GM12878 (cell line): ENCODE data around the gene AFAP1. TPM values are rescaled to one million over a fixed set of nuclear protein-coding genes. Genes with fewer than 3 reads are reported as not detected.

Experiments
- ATAC-seq: fragments of 200-7000 bp; cut with Tn5 transposase; 3 replicates; pipeline ENCODE4 v1.9.1; 2020; ENCODE audit warnings: mild to moderate bottlenecking, moderate library complexity
- BruUV-seq: library from RNA; stranded (reverse); fragments of 400-500 nt; replicated peaks from 2 replicates; lab custom pipeline; 2021; lab: Mats Ljungman, UMichigan
- CTCF ChIA-PET: fragments of 300-600 bp; sonication (Branson Sonifier 250); formaldehyde crosslinking; extraction: SDS; loops from one replicate; lab custom pipeline; 2021; ENCODE audit warnings: inconsistent platforms; lab: Yijun Ruan, JAX
- POLR2A ChIA-PET: fragments of 350-600 bp; formaldehyde crosslinking; extraction: SDS; loops from one replicate; lab custom pipeline; 2021; ENCODE audit warnings: inconsistent platforms; lab: Charles Lee
- RAD21 ChIA-PET: fragments of 300-600 bp; sonication (Branson Sonifier 250); formaldehyde crosslinking; loops from one replicate; lab custom pipeline; 2023; ENCODE audit warnings: antibody characterized with exemption; ENCODE audit not compliant: unreplicated experiment; lab: Charles Lee
- SMC1A ChIA-PET: fragments of 300-600 bp; sonication (Branson Sonifier 250); formaldehyde crosslinking; loops from one replicate; lab custom pipeline; 2023; ENCODE audit not compliant: unreplicated experiment, uncharacterized antibody; lab: Charles Lee
- DNase-seq: peaks from one replicate; pipeline ENCODE4 v3.0.0-alpha.2; 2011; ENCODE audit warnings: low read depth, low spot score
- FAIRE-seq: peaks from 3 replicates; lab custom pipeline; 2011; peaks lifted over from hg19 to GRCh38; lab: Jason Lieb, UNC
- H2AFZ ChIP-seq: 2 replicates; pipeline ENCODE4 v1.6.0; 2011; ENCODE audit warnings: low read depth, low read length, control low read depth; ENCODE audit not compliant: control insufficient read depth
- H3K27ac ChIP-seq: 2 replicates; pipeline ENCODE4 v1.5.1; 2011; ENCODE audit warnings: control low read depth; ENCODE audit not compliant: control insufficient read depth, insufficient read depth
- H3K27me3 ChIP-seq, 2 experiments: replicated peaks in 1 of 2; 2 replicates each; pipeline versions ENCODE4 v1.6.0 to v1.6.1; 2011; ENCODE audit warnings: low read length in 1 of 2; ENCODE audit not compliant: control insufficient read depth in 2 of 2, insufficient read depth in 2 of 2
- H3K36me3 ChIP-seq, 2 experiments: 2 replicates each; pipeline ENCODE4 v1.5.1; 2011; ENCODE audit warnings: low read length in 1 of 2; ENCODE audit not compliant: control insufficient read depth in 2 of 2, insufficient read depth in 2 of 2
- H3K4me1 ChIP-seq: 2 replicates; pipeline ENCODE4 v1.6.1; 2011; ENCODE audit warnings: mild to moderate bottlenecking, low read length, moderate library complexity, mixed read lengths; ENCODE audit not compliant: control insufficient read depth, insufficient read depth
- H3K4me2 ChIP-seq: 2 replicates; pipeline ENCODE4 v1.6.0; 2011; ENCODE audit warnings: control low read depth; ENCODE audit not compliant: control insufficient read depth, insufficient read depth
- H3K4me3 ChIP-seq: fragments of 200-600 bp; sonication (generic); 2 replicates; pipeline ENCODE4 v1.5.1; 2016
- H3K79me2 ChIP-seq: 2 replicates; pipeline ENCODE4 v1.6.0; 2011; ENCODE audit warnings: low read length; ENCODE audit not compliant: control insufficient read depth, insufficient read depth
- H3K9ac ChIP-seq: 2 replicates; pipeline ENCODE4 v1.8.0; 2011; ENCODE audit warnings: low read length, control low read depth, mixed read lengths; ENCODE audit not compliant: control insufficient read depth, insufficient read depth
- H3K9me3 ChIP-seq: replicated peaks from 3 replicates; pipeline ENCODE4 v1.5.1; 2011; ENCODE audit warnings: mild to moderate bottlenecking, low read length; ENCODE audit not compliant: control insufficient read depth, insufficient read depth
- H4K20me1 ChIP-seq: 2 replicates; pipeline ENCODE4 v1.6.0; 2011; ENCODE audit not compliant: control insufficient read depth, insufficient read depth
- BCL3 ChIP-seq: IDR thresholded peaks from 2 replicates; pipeline ENCODE4 v1.6.1; 2011; ENCODE audit warnings: borderline replicate concordance, low read depth, mild to moderate bottlenecking, moderate library complexity, low read length; ENCODE audit not compliant: insufficient read depth, poor library complexity, severe bottlenecking
- FOS ChIP-seq: IDR thresholded peaks from 3 replicates; pipeline ENCODE4 v1.6.1; 2011; ENCODE audit warnings: borderline replicate concordance; ENCODE audit not compliant: insufficient read length; ENCODE audit errors: extremely low read depth
- FOXK2 ChIP-seq: fragments of 450-650 bp; IDR thresholded peaks from 2 replicates; pipeline ENCODE4 v1.6.1; 2017; ENCODE audit warnings: mild to moderate bottlenecking, moderate library complexity
- GABPA ChIP-seq: IDR thresholded peaks from 2 replicates; pipeline ENCODE4 v1.6.1; 2014; ENCODE audit warnings: antibody characterized with exemption, low read depth, mild to moderate bottlenecking, inconsistent platforms
- HSF1 ChIP-seq: fragments of 150-350 bp; IDR thresholded peaks from 2 replicates; pipeline ENCODE4 v1.6.1; 2014; ENCODE audit warnings: mild to moderate bottlenecking, low read depth, low read length
- MXI1 ChIP-seq: fragments of 150-350 bp; IDR thresholded peaks from 2 replicates; pipeline ENCODE4 v1.6.1; 2011; ENCODE audit warnings: low read depth, mild to moderate bottlenecking, inconsistent platforms, low read length, improper control_type of control experiment
- PML ChIP-seq: IDR thresholded peaks from 2 replicates; pipeline ENCODE4 v1.6.1; 2012; ENCODE audit warnings: low read length, inconsistent platforms
- POLR2A ChIP-seq: IDR thresholded peaks from 2 replicates; pipeline ENCODE4 v1.6.1; 2011; ENCODE audit warnings: low read depth, mild to moderate bottlenecking, low read length
- RAD21 ChIP-seq: IDR thresholded peaks from 2 replicates; pipeline ENCODE4 v1.6.1; 2011; ENCODE audit warnings: mild to moderate bottlenecking, low read depth, low read length, moderate library complexity; ENCODE audit not compliant: insufficient read depth
- RAD51 ChIP-seq: fragments of 450-650 bp; IDR thresholded peaks from 2 replicates; pipeline ENCODE4 v1.6.1; 2016; ENCODE audit warnings: moderate library complexity, mild to moderate bottlenecking, inconsistent platforms
- RCOR1 ChIP-seq: conservative IDR thresholded peaks from 2 replicates; pipeline ENCODE4 v1.6.1; 2012; ENCODE audit warnings: low read depth, low read length, improper control_type of control experiment
- RFX5 ChIP-seq: IDR thresholded peaks from 2 replicates; pipeline ENCODE4 v1.6.1; 2011; ENCODE audit warnings: low read depth, low read length, improper control_type of control experiment
- STAT1 ChIP-seq: fragments of 450-650 bp; conservative IDR thresholded peaks from 2 replicates; pipeline ENCODE4 v1.6.1; 2014; ENCODE audit warnings: antibody characterized with exemption, mild to moderate bottlenecking
- TCF3 ChIP-seq: IDR thresholded peaks from 2 replicates; pipeline ENCODE4 v1.6.1; 2012; ENCODE audit warnings: low read depth, mild to moderate bottlenecking, low read length, borderline replicate concordance; ENCODE audit not compliant: insufficient read depth
- ZNF687 ChIP-seq: fragments of 450-650 bp; IDR thresholded peaks from 2 replicates; pipeline ENCODE4 v1.6.1; 2017; ENCODE audit warnings: mild to moderate bottlenecking, moderate library complexity
- WGBS: methylation state at CpG from one replicate; pipeline ENCODE4 v1.1.6; 2016; ENCODE audit warnings: low lambda C conversion rate; ENCODE audit not compliant: insufficient replicate concordance, insufficient coverage; ENCODE audit errors: missing lambda C conversion rate; 5-methylcytosine and 5-hydroxymethylcytosine counted together
- in situ Hi-C: fragments of 300-500 bp; cut with MboI; formaldehyde crosslinking; loops from 9 replicates; pipeline ENCODE4 v1.14.3; 2018; ENCODE audit warnings: mixed read lengths
- intact Hi-C: fragments of 100-400 bp; cut with micrococcal nuclease; formaldehyde crosslinking; loops from one replicate; pipeline ENCODE4 v1.14.2; 2022; ENCODE audit not compliant: unreplicated experiment
- polyA plus RNA-seq, 11 experiments: library from polyadenylated mRNA; depleted of rRNA in 4 of 11; unstranded in 6 of 11; stranded (reverse) in 5 of 11; fragments of >200 nt; fragmentation: Nextera tagmentation in 4 of 11; fragmentation: Illumina TruSeq in 1 of 11; extraction: Ambion mirVana in 4 of 11; extraction: Trizol in 1 of 11; gene quantifications; 1 replicate in 1 of 11; 2 replicates in 10 of 11; pipeline versions ENCODE4 v1.2.1 to v1.2.3, GENCODE V29; 2011 to 2016; ENCODE audit warnings: inconsistent platforms in 2 of 11, missing spikeins in 2 of 11, low read depth in 1 of 11
- total RNA-seq, 4 experiments: library from RNA; depleted of rRNA in 3 of 4; stranded (reverse); fragments of >200 nt in 3 of 4; fragmentation: Illumina TruSeq in 1 of 4; extraction: Trizol in 1 of 4; gene quantifications; 2 replicates each; pipeline versions ENCODE4 v1.2.1 to v1.2.3, GENCODE V29; 2013 to 2021

Gene AFAP1
- total and polyA plus RNA-seq, 10 of the 15 experiments (the other 5 are each of a cell fraction or from before 2014, with no cell fraction given) = 0.02 to 0.23 (median 0.09) TPM; not detected in 1

- no TSS peak for BruUV-seq
- no peak for DNase-seq
- Histone ChIP-seq H3K79me2 (no peaks in the 10 kb centered on the region), H3K4me2 (no peak overlapping the region), H3K9me3 (no peaks in the 10 kb centered on the region; the same call in 2 of the 3 replicates), H3K27me3 (peaks cover 0 to 7% of the 10 kb centered on the region in 2 experiments; a peak in 3 of 4 replicates), H3K4me3 (no peak overlapping the region), H3K9ac (no peak overlapping the region), H4K20me1 (no peaks in the 10 kb centered on the region), H3K36me3 (no peaks in the 10 kb centered on the region), H2AFZ (no peak overlapping the region), H3K4me1 (no peaks in the 10 kb centered on the region), H3K27ac (no peak overlapping the region)
- ChIA-PET RAD21 (no interaction called here), POLR2A (no interaction called here), CTCF (no interaction called here), SMC1A (no interaction called here)
- ATAC-seq = no peak
- in situ Hi-C loops (no loop called here), intact Hi-C loops (no loop called here)
- 60% methylated on average over 11 of the region's 11 CpGs for WGBS
- FAIRE-seq = no peak
- TF ChIP-seq TCF3 = no peak
- no peak for TF ChIP-seq RAD51
- no peak for TF ChIP-seq FOXK2
- no peak for TF ChIP-seq GABPA
- TF ChIP-seq PML = no peak
- TF ChIP-seq MXI1 = no peak
- TF ChIP-seq BCL3 = no peak
- no peak for TF ChIP-seq FOS
- TF ChIP-seq HSF1 = no peak
- no peak for TF ChIP-seq RAD21
- TF ChIP-seq RCOR1 = no peak
- no peak for TF ChIP-seq POLR2A
- TF ChIP-seq ZNF687 = no peak
- TF ChIP-seq RFX5 = no peak
- TF ChIP-seq STAT1 = no peak
These were observed 112.1 kb downstream of the AFAP1 start for GRCh38 chr4:7827566-7827965.
